Right atrium auricular region (tissue), 2 donors: ENCODE measurements around the gene CARMIL3. TPM values are rescaled to one million over a fixed set of nuclear protein-coding genes. Genes with fewer than 3 reads are reported as not detected.
"Not testable (repeated sequence)": the region's sequence is repeated elsewhere in the genome, so short reads cannot be mapped to it uniquely, and the experiment has no call there.

Source experiments
- DNase-seq: peaks from one replicate; pipeline ENCODE4 v3.0.0-alpha.2; 2019; ENCODE audit warnings: low spot score
- H3K27ac ChIP-seq, 2 donors: fragments of 200-600 bp; sonication (generic); 1 replicate in 1 of 2; 2 replicates in 1 of 2; pipeline ENCODE4 v1.5.1; 2016 to 2019
- H3K27me3 ChIP-seq, 2 donors: fragments of 200-600 bp; sonication (generic); one replicate each; pipeline versions ENCODE4 v1.5.1 to v1.6.0; 2017 to 2019
- H3K36me3 ChIP-seq: fragments of 200-600 bp; sonication (generic); one replicate; pipeline ENCODE4 v1.5.1; 2016
- H3K4me1 ChIP-seq, 2 donors: fragments of 200-600 bp; sonication (generic); one replicate each; pipeline versions ENCODE4 v1.5.1 to v1.6.0; 2017 to 2019
- H3K4me3 ChIP-seq, 2 donors: fragments of 200-600 bp; sonication (generic); 1 replicate in 1 of 2; 2 replicates in 1 of 2; pipeline ENCODE4 v1.5.1; 2017 to 2019; ENCODE audit warnings: mild to moderate bottlenecking in 1 of 2, moderate library complexity in 1 of 2
- H3K9me3 ChIP-seq, 2 donors: fragments of 200-600 bp; sonication (generic); one replicate each; pipeline ENCODE4 v1.5.1; 2019
- CTCF ChIP-seq, 2 donors: fragments of 200-600 bp; sonication (generic); IDR thresholded peaks; one replicate each; pipeline ENCODE4 v1.5.1; 2019; ENCODE audit warnings: antibody characterized with exemption in 2 of 2
- total RNA-seq, 2 donors: library from RNA; depleted of rRNA; stranded (reverse); fragments of >200 nt; gene quantifications; one replicate each; pipeline ENCODE4 v1.1.0, GENCODE V29; 2016

The CARMIL3 gene
- total RNA-seq, 2 donors from 2014 or later = not detected

GRCh38 chr14:24103451-24103850 is 51.6 kb downstream of the CARMIL3 start:
- Histone ChIP-seq H3K27me3 (no peaks in the 10 kb centered on the region), H3K36me3 (no peaks in the 10 kb centered on the region), H3K4me1 (no peaks in the 10 kb centered on the region), H3K4me3 (no peak overlapping the region), H3K27ac (no peak overlapping the region), H3K9me3 (no peaks in the 10 kb centered on the region)
- DNase-seq = no peak
- TF ChIP-seq CTCF (IDR thresholded peaks at IDR 0.05) = no peak

GRCh38 chr14:24105609-24106239 is 53.9 kb downstream of the CARMIL3 start:
- not testable (repeated sequence) for H3K9me3 ChIP-seq, H3K36me3 ChIP-seq, H3K4me1 ChIP-seq, H3K27ac ChIP-seq, H3K27me3 ChIP-seq, DNase-seq, H3K4me3 ChIP-seq

- no peaks in the 10 kb centered on the region for H3K36me3 ChIP-seq
- no peak for DNase-seq
- no peak overlapping the region for H3K27ac ChIP-seq
- no peak for TF ChIP-seq CTCF (IDR thresholded peaks at IDR 0.05)
- H3K27me3 ChIP-seq = no peaks in the 10 kb centered on the region
- H3K9me3 ChIP-seq = no peaks in the 10 kb centered on the region
- peaks cover 0 to 7% of the 10 kb centered on the region in 2 donors for H3K4me1 ChIP-seq
- no peak overlapping the region for H3K4me3 ChIP-seq
Observed at GRCh38 chr14:24106672-24107271, 55.0 kb downstream of the CARMIL3 start.

DNA sequence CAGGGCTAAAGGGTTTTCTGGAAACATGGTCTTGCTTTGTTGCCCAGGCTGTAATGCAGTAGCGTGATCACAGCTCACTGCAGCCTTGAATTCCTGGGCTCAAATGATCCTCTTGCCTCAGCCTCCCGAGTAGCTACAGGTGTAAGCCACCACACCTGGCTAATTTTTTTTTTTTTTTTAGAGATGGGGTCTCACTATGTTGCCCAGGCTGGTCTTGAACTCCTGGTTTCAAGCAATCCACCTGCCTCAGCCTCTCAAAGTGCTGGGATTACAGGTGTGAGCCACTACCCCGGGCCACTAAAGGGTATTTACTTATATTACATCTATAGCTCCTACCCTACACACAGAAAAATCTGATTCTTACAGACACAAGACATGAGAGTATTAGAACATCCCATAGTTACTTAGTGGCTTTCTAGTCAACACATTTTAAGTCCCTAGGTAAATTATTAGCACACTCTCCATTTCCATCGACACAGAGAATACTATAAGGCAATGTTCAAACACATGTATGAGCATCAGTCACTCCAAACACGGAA is 56.6 kb downstream of the CARMIL3 start:
- Histone ChIP-seq H3K36me3 (no peaks in the 10 kb centered on the region), H3K27ac (no peak overlapping the region), H3K9me3 (no peaks in the 10 kb centered on the region), H3K27me3 (no peaks in the 10 kb centered on the region), H3K4me3 (no peak overlapping the region), H3K4me1 (peaks cover 0 to 10% of the 10 kb centered on the region in 2 donors)
- no peak for TF ChIP-seq CTCF (IDR thresholded peaks at IDR 0.05)
- no peak for DNase-seq

- no peak for DNase-seq
- Histone ChIP-seq H3K27ac (no peak overlapping the region), H3K27me3 (no peaks in the 10 kb centered on the region), H3K36me3 (no peaks in the 10 kb centered on the region), H3K4me1 (peaks cover 0 to 12% of the 10 kb centered on the region in 2 donors), H3K4me3 (no peak overlapping the region), H3K9me3 (no peaks in the 10 kb centered on the region)
- TF ChIP-seq CTCF (IDR thresholded peaks at IDR 0.05) = no peak
Observed at GRCh38 chr14:24110060-24110459, 58.3 kb downstream of the CARMIL3 start.

- Histone ChIP-seq H3K4me3 (no peak overlapping the region), H3K36me3 (no peaks in the 10 kb centered on the region), H3K9me3 (no peaks in the 10 kb centered on the region), H3K27me3 (no peaks in the 10 kb centered on the region), H3K27ac (no peak overlapping the region), H3K4me1 (peaks cover 0 to 14% of the 10 kb centered on the region in 2 donors)
- DNase-seq = no peak
- TF ChIP-seq CTCF (IDR thresholded peaks at IDR 0.05) = no peak
Observed at GRCh38 chr14:24110523-24110922, 58.7 kb downstream of the CARMIL3 start.
